HCT116 (cell line): ENCODE data around the gene CDK5RAP2.

Experiments used
- CEBPB ChIP-seq: IDR thresholded peaks from 2 replicates; pipeline ENCODE4 v1.6.1; 2012; ENCODE audit warnings: low read depth
- FOSL1 ChIP-seq: IDR thresholded peaks from 2 replicates; pipeline ENCODE4 v1.6.1; 2012; ENCODE audit warnings: low read depth
- POLR2A ChIP-seq: IDR thresholded peaks from 2 replicates; pipeline ENCODE4 v1.7.0; 2011; ENCODE audit warnings: borderline replicate concordance; ENCODE audit not compliant: insufficient read depth, insufficient read length; ENCODE audit errors: extremely low read depth
- POLR2AphosphoS5 ChIP-seq: IDR thresholded peaks from 2 replicates; pipeline ENCODE4 v1.6.1; 2011; ENCODE audit warnings: mild to moderate bottlenecking, low read depth, low read length, moderate library complexity
- SP1 ChIP-seq: IDR thresholded peaks from 2 replicates; pipeline ENCODE4 v1.6.1; 2012; ENCODE audit warnings: low read depth
- ZNF274 ChIP-seq: fragments of 200-500 bp; sonication (Bioruptor generic); IDR thresholded peaks from 2 replicates; pipeline ENCODE4 v1.6.1; 2014; ENCODE audit warnings: mild to moderate bottlenecking, low read depth, low read length, inconsistent platforms
- TF ChIP-seq, protein P1 (sequence below), 3 experiments: fragments of 200-600 bp in 1 of 3; sonication (generic) in 1 of 3; IDR thresholded peaks in 2 of 3; conservative IDR thresholded peaks in 1 of 3; 2 replicates each; pipeline ENCODE4 v1.5.1; 2012 to 2017; ENCODE audit warnings: low read depth in 2 of 3, low read length in 2 of 3, antibody characterized with exemption in 1 of 3, borderline replicate concordance in 1 of 3, control low read depth in 1 of 3, mild to moderate bottlenecking in 1 of 3, mixed read lengths in 1 of 3, mixed run types in 1 of 3, moderate library complexity in 1 of 3; ENCODE audit not compliant: insufficient read depth in 1 of 3
- TF ChIP-seq, protein P2 (sequence below): IDR thresholded peaks from 2 replicates; pipeline ENCODE4 v1.6.1; 2012; ENCODE audit warnings: low read depth
- TF ChIP-seq, protein P3 (sequence below): IDR thresholded peaks from 2 replicates; pipeline ENCODE4 v1.6.1; 2011; ENCODE audit warnings: mild to moderate bottlenecking, low read length, moderate library complexity; ENCODE audit not compliant: insufficient replicate concordance; ENCODE audit errors: extremely low read depth

DNA sequence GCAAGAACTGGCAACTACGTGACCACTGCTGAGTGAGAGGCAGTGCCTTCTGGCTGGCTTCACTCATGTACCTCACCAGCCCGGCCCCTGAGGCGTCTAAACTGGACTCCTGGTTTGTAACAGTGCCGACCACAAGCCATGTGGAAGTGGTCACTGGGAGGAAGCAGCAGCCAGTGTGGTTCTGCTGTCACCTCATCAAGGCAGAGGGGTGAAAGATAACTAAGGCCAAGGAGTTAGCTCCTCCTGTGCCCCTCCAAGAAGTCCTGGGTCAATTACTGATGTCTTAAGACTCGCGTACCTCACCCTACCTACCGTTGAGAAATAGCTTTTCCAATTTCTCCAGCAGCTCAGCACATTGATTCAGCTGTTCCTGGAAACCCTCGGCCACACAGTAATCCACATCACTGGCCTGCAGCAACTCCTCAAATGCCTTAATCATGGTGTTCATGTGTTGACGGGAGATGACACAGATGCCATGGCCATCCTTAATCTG is 142.9 kb downstream of the CDK5RAP2 start:
- no peak for TF ChIP-seq SP1
- TF ChIP-seq, protein P1, sequence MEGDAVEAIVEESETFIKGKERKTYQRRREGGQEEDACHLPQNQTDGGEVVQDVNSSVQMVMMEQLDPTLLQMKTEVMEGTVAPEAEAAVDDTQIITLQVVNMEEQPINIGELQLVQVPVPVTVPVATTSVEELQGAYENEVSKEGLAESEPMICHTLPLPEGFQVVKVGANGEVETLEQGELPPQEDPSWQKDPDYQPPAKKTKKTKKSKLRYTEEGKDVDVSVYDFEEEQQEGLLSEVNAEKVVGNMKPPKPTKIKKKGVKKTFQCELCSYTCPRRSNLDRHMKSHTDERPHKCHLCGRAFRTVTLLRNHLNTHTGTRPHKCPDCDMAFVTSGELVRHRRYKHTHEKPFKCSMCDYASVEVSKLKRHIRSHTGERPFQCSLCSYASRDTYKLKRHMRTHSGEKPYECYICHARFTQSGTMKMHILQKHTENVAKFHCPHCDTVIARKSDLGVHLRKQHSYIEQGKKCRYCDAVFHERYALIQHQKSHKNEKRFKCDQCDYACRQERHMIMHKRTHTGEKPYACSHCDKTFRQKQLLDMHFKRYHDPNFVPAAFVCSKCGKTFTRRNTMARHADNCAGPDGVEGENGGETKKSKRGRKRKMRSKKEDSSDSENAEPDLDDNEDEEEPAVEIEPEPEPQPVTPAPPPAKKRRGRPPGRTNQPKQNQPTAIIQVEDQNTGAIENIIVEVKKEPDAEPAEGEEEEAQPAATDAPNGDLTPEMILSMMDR (IDR thresholded peaks at IDR 0.05 in 2 of 3, conservative IDR thresholded peaks at IDR 0.05 in 1 of 3; ENCODE audit: borderline replicate concordance in 1 of 3, insufficient read depth in 1 of 3, low read depth in 2 of 3, low read length in 2 of 3) = no peak
- no peak for TF ChIP-seq FOSL1
- TF ChIP-seq, protein P2, sequence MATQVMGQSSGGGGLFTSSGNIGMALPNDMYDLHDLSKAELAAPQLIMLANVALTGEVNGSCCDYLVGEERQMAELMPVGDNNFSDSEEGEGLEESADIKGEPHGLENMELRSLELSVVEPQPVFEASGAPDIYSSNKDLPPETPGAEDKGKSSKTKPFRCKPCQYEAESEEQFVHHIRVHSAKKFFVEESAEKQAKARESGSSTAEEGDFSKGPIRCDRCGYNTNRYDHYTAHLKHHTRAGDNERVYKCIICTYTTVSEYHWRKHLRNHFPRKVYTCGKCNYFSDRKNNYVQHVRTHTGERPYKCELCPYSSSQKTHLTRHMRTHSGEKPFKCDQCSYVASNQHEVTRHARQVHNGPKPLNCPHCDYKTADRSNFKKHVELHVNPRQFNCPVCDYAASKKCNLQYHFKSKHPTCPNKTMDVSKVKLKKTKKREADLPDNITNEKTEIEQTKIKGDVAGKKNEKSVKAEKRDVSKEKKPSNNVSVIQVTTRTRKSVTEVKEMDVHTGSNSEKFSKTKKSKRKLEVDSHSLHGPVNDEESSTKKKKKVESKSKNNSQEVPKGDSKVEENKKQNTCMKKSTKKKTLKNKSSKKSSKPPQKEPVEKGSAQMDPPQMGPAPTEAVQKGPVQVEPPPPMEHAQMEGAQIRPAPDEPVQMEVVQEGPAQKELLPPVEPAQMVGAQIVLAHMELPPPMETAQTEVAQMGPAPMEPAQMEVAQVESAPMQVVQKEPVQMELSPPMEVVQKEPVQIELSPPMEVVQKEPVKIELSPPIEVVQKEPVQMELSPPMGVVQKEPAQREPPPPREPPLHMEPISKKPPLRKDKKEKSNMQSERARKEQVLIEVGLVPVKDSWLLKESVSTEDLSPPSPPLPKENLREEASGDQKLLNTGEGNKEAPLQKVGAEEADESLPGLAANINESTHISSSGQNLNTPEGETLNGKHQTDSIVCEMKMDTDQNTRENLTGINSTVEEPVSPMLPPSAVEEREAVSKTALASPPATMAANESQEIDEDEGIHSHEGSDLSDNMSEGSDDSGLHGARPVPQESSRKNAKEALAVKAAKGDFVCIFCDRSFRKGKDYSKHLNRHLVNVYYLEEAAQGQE = no peak
- TF ChIP-seq POLR2AphosphoS5 = no peak
- TF ChIP-seq POLR2A = no peak
- no peak for TF ChIP-seq ZNF274
- no peak for TF ChIP-seq CEBPB
- TF ChIP-seq, protein P3, sequence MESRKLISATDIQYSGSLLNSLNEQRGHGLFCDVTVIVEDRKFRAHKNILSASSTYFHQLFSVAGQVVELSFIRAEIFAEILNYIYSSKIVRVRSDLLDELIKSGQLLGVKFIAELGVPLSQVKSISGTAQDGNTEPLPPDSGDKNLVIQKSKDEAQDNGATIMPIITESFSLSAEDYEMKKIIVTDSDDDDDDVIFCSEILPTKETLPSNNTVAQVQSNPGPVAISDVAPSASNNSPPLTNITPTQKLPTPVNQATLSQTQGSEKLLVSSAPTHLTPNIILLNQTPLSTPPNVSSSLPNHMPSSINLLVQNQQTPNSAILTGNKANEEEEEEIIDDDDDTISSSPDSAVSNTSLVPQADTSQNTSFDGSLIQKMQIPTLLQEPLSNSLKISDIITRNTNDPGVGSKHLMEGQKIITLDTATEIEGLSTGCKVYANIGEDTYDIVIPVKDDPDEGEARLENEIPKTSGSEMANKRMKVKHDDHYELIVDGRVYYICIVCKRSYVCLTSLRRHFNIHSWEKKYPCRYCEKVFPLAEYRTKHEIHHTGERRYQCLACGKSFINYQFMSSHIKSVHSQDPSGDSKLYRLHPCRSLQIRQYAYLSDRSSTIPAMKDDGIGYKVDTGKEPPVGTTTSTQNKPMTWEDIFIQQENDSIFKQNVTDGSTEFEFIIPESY = no peak
